ENCODE measurements around the gene AHCYL2.

Gene AHCYL2

GRCh38 chr7:129450295-129450694 lies 225.5 kb downstream of the AHCYL2 start:
- DNase-seq, result no peak
- H3K36me3 ChIP-seq (replicated peaks), result no peaks in the 10 kb centered on the region

DNA sequence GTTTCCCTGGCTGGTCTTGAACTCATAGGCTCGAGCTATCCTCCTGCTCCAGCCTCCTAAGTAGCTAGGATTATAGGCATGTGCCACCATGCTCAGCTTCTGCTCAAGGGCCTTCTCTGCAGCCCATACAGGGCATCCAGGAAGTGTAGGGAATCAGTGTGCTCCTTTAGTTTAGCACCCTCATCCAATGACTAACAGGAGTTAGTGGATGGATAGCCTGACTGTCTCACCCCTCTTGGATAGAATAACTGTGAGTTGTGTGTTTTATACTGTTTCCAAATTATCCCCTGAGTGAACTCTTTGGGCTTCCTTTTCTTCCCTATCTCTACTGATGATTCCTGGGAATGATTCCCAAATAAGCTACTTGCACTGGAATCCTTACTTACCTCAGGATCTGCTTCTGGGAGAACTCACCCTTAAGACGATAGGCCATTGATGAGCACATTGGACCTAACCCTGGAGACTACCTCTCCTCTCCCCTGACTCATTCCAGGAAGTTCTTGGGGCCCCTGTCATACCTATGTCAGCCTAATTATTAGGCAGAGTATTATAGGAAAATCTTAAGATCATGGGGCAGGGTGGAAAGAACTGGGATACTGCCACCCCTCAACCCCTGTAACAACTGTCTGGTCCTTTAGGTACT lies 227.9 kb downstream of the AHCYL2 start:
- Histone ChIP-seq H3K36me3 (replicated peaks) (no peaks in the 10 kb centered on the region), H3K27ac (no peak overlapping the region), H3K4me3 (ENCODE audit: low read depth, low read length) (no peak overlapping the region), H3K27me3 (replicated peaks) (no peaks in the 10 kb centered on the region)
- in situ Hi-C loops (cut with HindIII; ENCODE audit: low pct_ligation_motif_present, low sequenced_read_pairs), result no loop called here
- no peak for DNase-seq
- no peak for TF ChIP-seq CTCF (IDR thresholded peaks at IDR 0.05; ENCODE audit: low read depth, low read length, missing control alignments)

More at GRCh38 chr7:129450295-129450694, 225.5 kb downstream of the AHCYL2 start:
- H3K27me3 ChIP-seq (replicated peaks), result no peaks in the 10 kb centered on the region
- no peak overlapping the region for H3K4me3 ChIP-seq (ENCODE audit: low read depth, low read length)
- in situ Hi-C loops (cut with HindIII; ENCODE audit: low pct_ligation_motif_present, low sequenced_read_pairs), result no loop called here
- H3K27ac ChIP-seq, result no peak overlapping the region
- TF ChIP-seq CTCF (IDR thresholded peaks at IDR 0.05; ENCODE audit: low read depth, low read length, missing control alignments), result no peak

DNA sequence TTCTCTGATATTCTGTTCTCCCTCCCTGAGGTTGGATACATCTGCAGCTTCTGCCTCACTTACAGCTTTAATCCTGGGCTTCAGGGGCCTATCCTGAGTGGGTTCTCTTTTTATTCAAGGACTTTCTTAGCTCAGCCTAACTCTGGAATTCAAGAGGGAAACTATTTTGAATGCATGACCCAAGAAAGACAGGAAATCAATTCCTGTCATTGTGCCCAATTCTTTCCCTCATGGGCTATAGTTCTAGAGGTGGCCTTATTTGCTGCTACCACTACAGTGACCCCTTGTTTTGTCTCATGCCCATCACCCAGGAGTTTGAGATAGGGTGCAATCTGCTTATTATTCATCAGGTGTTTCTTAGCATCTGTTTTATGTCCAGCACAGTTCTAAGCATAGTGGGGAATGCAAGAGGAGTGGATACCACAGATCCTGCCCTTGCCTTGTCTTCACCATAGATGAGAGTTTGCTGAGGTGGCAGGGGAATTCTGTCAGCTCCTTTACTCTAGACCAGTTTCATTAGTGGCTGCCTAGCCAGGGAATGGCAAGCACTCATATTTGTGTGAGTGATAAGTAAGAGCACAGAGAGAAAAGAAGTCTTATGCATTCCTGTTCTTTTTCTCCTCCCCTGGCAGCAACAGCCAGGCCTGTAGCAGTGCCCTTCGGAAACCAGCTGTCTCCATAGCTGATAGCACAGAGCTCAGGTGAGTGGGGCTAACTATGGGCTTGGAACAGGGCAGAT lies 228.8 kb downstream of the AHCYL2 start:
- Histone ChIP-seq H3K36me3 (replicated peaks) (no peaks in the 10 kb centered on the region), H3K4me3 (ENCODE audit: low read depth, low read length) (no peak overlapping the region), H3K27me3 (replicated peaks) (no peaks in the 10 kb centered on the region), H3K27ac (no peak overlapping the region)
- in situ Hi-C loops (cut with HindIII; ENCODE audit: low pct_ligation_motif_present, low sequenced_read_pairs), result no loop called here
- no peak for TF ChIP-seq CTCF (IDR thresholded peaks at IDR 0.05; ENCODE audit: low read depth, low read length, missing control alignments)
- no peak for DNase-seq

- Histone ChIP-seq H3K4me3 (ENCODE audit: low read depth, low read length) (no peak overlapping the region), H3K27me3 (replicated peaks) (no peaks in the 10 kb centered on the region), H3K27ac (no peak overlapping the region), H3K36me3 (replicated peaks) (no peaks in the 10 kb centered on the region)
- in situ Hi-C loops (cut with HindIII; ENCODE audit: low pct_ligation_motif_present, low sequenced_read_pairs), result no loop called here
- no peak for DNase-seq
- TF ChIP-seq CTCF (IDR thresholded peaks at IDR 0.05; ENCODE audit: low read depth, low read length, missing control alignments), result no peak
Measured at GRCh38 chr7:129454249-129454551, 229.4 kb downstream of the AHCYL2 start.

DNA sequence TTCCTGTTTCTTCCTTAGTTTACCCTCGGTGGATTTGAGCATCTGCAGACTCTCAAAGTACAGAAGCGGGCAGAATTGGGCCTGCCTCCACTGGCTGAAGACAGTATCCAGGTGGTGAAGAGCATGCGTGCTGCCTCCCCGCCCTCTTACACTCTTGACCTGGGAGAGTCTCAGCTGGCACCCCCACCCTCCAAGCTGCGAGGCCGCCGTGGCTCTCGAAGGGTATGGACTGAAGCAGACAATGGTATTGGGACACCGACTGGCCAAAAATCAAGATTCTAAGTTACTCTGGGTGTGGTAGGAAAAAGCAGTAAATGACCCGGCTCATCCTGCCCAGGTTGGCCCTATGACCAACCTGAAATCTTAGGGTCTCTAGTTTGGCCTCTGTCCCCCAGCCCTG lies 231.6 kb downstream of the AHCYL2 start:
- no peak overlapping the region for H3K4me3 ChIP-seq (ENCODE audit: low read depth, low read length)
- no peaks in the 10 kb centered on the region for H3K27me3 ChIP-seq (replicated peaks)
- no peak overlapping the region for H3K27ac ChIP-seq
- no peak for DNase-seq
- H3K36me3 ChIP-seq (replicated peaks), result no peaks in the 10 kb centered on the region
- no peak for TF ChIP-seq CTCF (IDR thresholded peaks at IDR 0.05; ENCODE audit: low read depth, low read length, missing control alignments)
- in situ Hi-C loops (cut with HindIII; ENCODE audit: low pct_ligation_motif_present, low sequenced_read_pairs), result no loop called here

All from brain microvascular endothelial cell (primary cell).